Ascending aorta (tissue), 2 donors: ENCODE measurements around the gene LRCH1. TPM values are rescaled to one million over a fixed set of nuclear protein-coding genes. Genes with fewer than 3 reads are reported as not detected.
A peak's percentile ranks its signal among the peaks of the same experiment; 100 is the strongest.

Experiments
- DNase-seq, 2 donors: peaks; one replicate each; pipeline ENCODE4 v3.0.0-alpha.2; 2019; ENCODE audit warnings: low spot score in 2 of 2
- H3K27ac ChIP-seq, 2 donors: fragments of 200-600 bp; sonication (generic); one replicate each; pipeline ENCODE4 v1.5.1; 2016 to 2017; ENCODE audit warnings: mild to moderate bottlenecking in 1 of 2
- H3K27me3 ChIP-seq: fragments of 200-600 bp; sonication (generic); one replicate; pipeline ENCODE4 v1.5.1; 2017
- H3K36me3 ChIP-seq, 2 donors: fragments of 200-600 bp; sonication (generic); one replicate each; pipeline ENCODE4 v1.5.1; 2016
- H3K4me1 ChIP-seq, 2 donors: fragments of 200-600 bp; sonication (generic); one replicate each; pipeline ENCODE4 v1.5.1; 2016 to 2017; ENCODE audit warnings: mild to moderate bottlenecking in 1 of 2
- H3K4me3 ChIP-seq, 2 donors: fragments of 200-600 bp; sonication (generic); one replicate each; pipeline ENCODE4 v1.5.1; 2016 to 2017; ENCODE audit warnings: mild to moderate bottlenecking in 1 of 2
- H3K9me3 ChIP-seq, 2 donors: fragments of 200-600 bp; sonication (generic); one replicate each; pipeline ENCODE4 v1.5.1; 2016
- intact Hi-C: fragments of 100-400 bp; cut with DNase I; formaldehyde crosslinking; loops from one replicate; pipeline ENCODE4 v1.15.1; 2023
- total RNA-seq: library from RNA; depleted of rRNA; stranded (reverse); fragments of >200 nt; gene quantifications from one replicate; pipeline ENCODE4 v1.1.0, GENCODE V29; 2016
- TF ChIP-seq, protein P1 (sequence below), 3 experiments: fragments of 200-600 bp in 2 of 3; fragments of 450-650 bp in 1 of 3; sonication (generic) in 2 of 3; IDR thresholded peaks; one replicate each; pipeline ENCODE4 v1.5.1; 2016 to 2019; ENCODE audit warnings: antibody characterized with exemption in 3 of 3, mild to moderate bottlenecking in 1 of 3, moderate library complexity in 1 of 3

Gene LRCH1
- total RNA-seq, 1 donor from 2014 or later = 45.4 TPM

DNA sequence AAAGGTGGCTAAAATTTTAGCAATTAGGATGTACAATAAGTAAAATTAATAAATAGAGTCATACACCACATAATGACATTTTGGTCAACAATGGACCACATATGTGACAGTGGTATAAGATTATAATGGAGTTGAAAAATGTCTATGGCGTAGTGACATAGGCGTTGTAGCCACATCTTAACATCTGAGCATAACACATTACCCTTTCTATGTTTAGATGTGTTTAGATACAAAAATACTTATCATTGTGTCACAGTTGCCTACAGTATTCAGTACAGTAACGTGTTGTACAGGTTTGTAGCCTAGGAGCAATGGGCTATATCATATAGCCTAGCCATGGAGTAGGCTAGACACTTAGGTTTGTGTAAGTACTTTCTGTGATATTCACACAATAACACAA, 111.2 kb downstream of the LRCH1 start:
- TF ChIP-seq, protein P1, sequence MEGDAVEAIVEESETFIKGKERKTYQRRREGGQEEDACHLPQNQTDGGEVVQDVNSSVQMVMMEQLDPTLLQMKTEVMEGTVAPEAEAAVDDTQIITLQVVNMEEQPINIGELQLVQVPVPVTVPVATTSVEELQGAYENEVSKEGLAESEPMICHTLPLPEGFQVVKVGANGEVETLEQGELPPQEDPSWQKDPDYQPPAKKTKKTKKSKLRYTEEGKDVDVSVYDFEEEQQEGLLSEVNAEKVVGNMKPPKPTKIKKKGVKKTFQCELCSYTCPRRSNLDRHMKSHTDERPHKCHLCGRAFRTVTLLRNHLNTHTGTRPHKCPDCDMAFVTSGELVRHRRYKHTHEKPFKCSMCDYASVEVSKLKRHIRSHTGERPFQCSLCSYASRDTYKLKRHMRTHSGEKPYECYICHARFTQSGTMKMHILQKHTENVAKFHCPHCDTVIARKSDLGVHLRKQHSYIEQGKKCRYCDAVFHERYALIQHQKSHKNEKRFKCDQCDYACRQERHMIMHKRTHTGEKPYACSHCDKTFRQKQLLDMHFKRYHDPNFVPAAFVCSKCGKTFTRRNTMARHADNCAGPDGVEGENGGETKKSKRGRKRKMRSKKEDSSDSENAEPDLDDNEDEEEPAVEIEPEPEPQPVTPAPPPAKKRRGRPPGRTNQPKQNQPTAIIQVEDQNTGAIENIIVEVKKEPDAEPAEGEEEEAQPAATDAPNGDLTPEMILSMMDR (IDR thresholded peaks at IDR 0.05) = no peak
- peaks cover 8 to 48% of the 10 kb centered on the region in 2 donors for H3K4me1 ChIP-seq
- H3K36me3 ChIP-seq = no peaks in the 10 kb centered on the region
- no peak overlapping the region for H3K4me3 ChIP-seq
- H3K27me3 ChIP-seq = no peaks in the 10 kb centered on the region
- H3K9me3 ChIP-seq = no peaks in the 10 kb centered on the region
- intact Hi-C loops = no loop called here
- no peak for DNase-seq
- H3K27ac ChIP-seq = no peak overlapping the region

DNA sequence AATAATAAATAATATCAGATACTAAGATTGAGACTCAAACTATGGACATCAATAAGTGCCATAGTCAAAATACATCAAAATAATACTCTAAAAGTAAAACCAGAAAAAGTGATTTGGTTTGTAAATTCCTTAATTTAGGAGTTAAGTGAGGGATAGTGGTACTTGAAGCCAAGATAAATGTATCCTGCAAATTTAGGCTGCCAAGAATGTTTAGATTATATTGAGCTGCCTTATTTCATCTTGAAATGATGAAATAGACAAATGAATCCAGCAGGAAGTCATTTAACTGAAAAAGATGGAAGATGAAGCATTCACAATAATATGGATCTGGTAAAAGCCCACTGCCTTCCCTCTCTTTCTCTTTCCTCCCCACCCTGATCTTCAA, 112.3 kb downstream of the LRCH1 start:
- DNase-seq = no peak
- H3K4me3 ChIP-seq = no peak overlapping the region
- intact Hi-C loops = no loop called here
- no peaks in the 10 kb centered on the region for H3K9me3 ChIP-seq
- no peaks in the 10 kb centered on the region for H3K36me3 ChIP-seq
- peak overlapping the region; percentile 52 to 64 for H3K27ac ChIP-seq
- H3K4me1 ChIP-seq = peaks cover 8 to 48% of the 10 kb centered on the region in 2 donors
- TF ChIP-seq, protein P1 (IDR thresholded peaks at IDR 0.05) = no peak
- no peaks in the 10 kb centered on the region for H3K27me3 ChIP-seq

DNA sequence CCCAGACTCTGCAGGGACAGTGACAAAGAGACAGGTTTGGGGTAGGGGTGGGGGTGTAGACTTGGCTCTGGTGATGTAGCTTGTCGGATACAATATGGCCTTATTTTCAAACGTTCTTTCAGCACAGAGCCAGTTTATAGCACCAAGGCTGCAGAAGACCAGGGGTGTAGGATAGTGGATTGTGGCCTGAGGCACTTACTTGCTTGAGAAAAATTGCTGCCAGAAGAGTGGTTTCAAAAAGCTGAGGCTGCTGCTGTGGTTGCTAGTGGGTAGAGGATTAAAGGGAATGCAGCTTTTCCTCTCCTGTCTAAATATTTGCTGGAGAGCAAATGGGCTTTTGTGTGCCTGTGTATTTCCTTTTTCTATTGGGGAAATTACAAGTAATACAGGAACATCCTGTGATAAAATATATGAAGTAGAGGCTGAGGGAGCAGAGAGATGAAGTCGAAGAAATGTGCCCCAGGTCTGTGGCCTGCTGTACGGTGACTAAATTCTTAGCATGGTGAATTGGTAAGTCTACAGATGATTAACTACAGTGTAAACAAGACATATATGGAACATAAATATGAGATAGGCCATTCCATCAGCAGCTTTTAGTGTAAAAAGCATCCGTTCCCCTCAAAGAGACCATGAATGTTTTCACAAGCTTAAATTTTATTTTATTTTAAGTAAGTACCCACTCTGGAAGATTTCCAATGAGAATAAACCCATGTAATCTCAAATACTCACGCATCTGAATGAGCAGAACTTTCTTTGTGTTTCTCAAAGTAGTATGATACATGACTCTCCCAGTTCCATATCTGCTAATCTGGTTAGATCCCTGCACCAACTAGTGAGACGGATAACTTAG, 112.9 kb downstream of the LRCH1 start:
- Histone ChIP-seq H3K27ac (peak overlapping the region; percentile 52 to 64), H3K4me3 (no peak overlapping the region), H3K9me3 (no peaks in the 10 kb centered on the region), H3K36me3 (no peaks in the 10 kb centered on the region), H3K4me1 (peaks cover 8 to 48% of the 10 kb centered on the region in 2 donors), H3K27me3 (no peaks in the 10 kb centered on the region)
- TF ChIP-seq, protein P1 (IDR thresholded peaks at IDR 0.05) = no peak
- intact Hi-C loops = no loop called here
- DNase-seq = no peak

DNA sequence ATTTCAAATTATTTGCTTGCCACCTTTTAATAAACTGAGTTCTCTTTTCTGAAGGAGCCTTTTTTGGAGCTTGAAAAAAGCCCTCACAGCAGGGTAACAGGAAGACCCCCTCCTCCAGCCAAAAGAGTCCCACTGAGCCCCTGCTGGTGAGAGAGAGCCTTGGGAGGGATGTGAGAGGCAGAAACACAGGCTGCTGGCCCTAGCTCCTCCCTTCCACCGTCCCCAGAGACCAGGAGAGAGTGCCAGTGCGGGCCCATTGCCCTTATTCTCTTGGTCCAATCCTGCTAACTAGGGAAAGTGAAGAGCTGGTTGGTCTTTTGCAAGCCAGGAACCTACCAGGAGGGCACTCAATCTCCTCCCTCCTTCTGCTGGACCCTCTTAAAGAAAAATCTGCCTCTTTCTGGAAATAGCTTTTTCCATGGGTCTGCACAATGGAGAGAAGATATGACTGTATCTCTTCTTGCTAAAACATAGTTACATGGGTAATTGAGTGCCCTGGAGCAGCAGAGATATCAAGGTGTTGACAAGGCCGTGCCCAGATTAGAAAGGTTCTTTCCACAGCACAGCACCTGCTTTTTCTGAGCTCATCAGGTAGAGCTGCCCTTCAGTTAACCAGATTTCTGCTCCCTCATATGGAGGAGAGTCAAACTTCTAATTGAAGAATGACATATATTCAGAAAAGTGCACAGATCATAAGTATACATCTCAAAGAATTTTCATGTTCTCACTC, 113.9 kb downstream of the LRCH1 start:
- H3K9me3 ChIP-seq = no peaks in the 10 kb centered on the region
- no peaks in the 10 kb centered on the region for H3K27me3 ChIP-seq
- no peak for DNase-seq
- no peaks in the 10 kb centered on the region for H3K36me3 ChIP-seq
- TF ChIP-seq, protein P1 (IDR thresholded peaks at IDR 0.05) = no peak
- H3K27ac ChIP-seq = peak overlapping the region; percentile 52 to 64
- peaks cover 8 to 48% of the 10 kb centered on the region in 2 donors for H3K4me1 ChIP-seq
- no peak overlapping the region for H3K4me3 ChIP-seq
- intact Hi-C loops = no loop called here

DNA sequence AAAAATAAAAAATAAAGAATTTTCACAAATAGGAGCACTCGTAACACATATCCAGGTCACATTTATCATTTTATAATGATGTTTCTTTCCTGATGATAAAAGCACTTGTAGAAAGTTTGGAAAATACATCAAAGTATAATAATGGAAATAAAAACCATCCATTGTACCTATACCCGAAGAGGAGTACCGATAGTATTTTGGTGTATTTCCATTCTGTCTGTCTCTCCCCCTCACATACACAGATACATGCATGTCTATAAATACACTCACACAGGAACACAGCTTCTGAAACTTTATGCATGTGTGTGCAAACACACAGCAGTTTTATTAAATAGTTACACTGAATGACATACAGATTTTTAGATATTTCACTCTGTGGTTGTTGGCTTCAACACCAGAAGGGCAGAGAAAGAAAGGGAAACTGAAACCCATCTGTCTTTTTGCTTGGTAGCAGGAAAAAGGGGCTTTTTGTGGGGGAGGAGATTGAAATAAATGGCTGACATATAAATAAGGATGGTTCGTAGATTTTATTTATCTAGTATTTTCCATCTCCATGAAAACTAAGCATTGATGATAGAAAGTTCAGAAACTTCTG, 114.8 kb downstream of the LRCH1 start:
- Histone ChIP-seq H3K4me3 (peak overlapping the region; percentile 7 to 17), H3K27me3 (no peaks in the 10 kb centered on the region), H3K36me3 (no peaks in the 10 kb centered on the region), H3K4me1 (peaks cover 8 to 48% of the 10 kb centered on the region in 2 donors), H3K27ac (peak overlapping the region; percentile 51 to 54), H3K9me3 (no peaks in the 10 kb centered on the region)
- intact Hi-C loops = no loop called here
- DNase-seq = no peak
- TF ChIP-seq, protein P1 (IDR thresholded peaks at IDR 0.05) = no peak
